Fibroblast of lung (primary cell): ENCODE data around the gene LAX1.

Experiments
- CTCF ChIP-seq, 2 donors: IDR thresholded peaks in 1 of 2; conservative IDR thresholded peaks in 1 of 2; 1 replicate in 1 of 2; 2 replicates in 1 of 2; pipeline ENCODE4 v1.5.1; 2011 to 2012; ENCODE audit warnings: low read length in 2 of 2, control low read depth in 1 of 2, inconsistent platforms in 1 of 2, low read depth in 1 of 2, mild to moderate bottlenecking in 1 of 2
- EZH2 ChIP-seq: IDR thresholded peaks from 2 replicates; pipeline ENCODE4 v1.5.1; 2012; ENCODE audit warnings: low read length, control low read depth, mild to moderate bottlenecking; ENCODE audit errors: missing control alignments

- TF ChIP-seq CTCF (conservative IDR thresholded peaks at IDR 0.05 in 1 of 2, IDR thresholded peaks at IDR 0.05 in 1 of 2; ENCODE audit: low read depth in 1 of 2, low read length in 2 of 2) (no peak), EZH2 (no peak)
These were observed 17.0 kb downstream of the LAX1 start for GRCh38 chr1:203781962-203782361.
